Neural cell (in vitro differentiated cells): ENCODE results near the gene ACSS3. TPM values are rescaled to one million over a fixed set of nuclear protein-coding genes. Genes with fewer than 3 reads are reported as not detected.

ENCODE experiments used
- H2AFZ ChIP-seq: fragments of 200-600, 300-800 bp; sonication (generic), shearing (Covaris generic); 2 replicates; pipeline ENCODE4 v1.6.0; 2014; ENCODE audit warnings: low read depth, mild to moderate bottlenecking, antibody characterized with exemption, low read length, moderate library complexity
- H3F3A ChIP-seq: fragments of 200-600 bp; shearing (Covaris generic); 2 replicates; pipeline ENCODE4 v1.6.1; 2016; ENCODE audit warnings: mild to moderate bottlenecking, moderate library complexity, mixed read lengths, antibody characterized with exemption, low read length; ENCODE audit not compliant: insufficient read depth, poor library complexity, severe bottlenecking
- H3K27ac ChIP-seq: fragments of 200-600, 300-800 bp; sonication (generic), shearing (Covaris generic); 2 replicates; pipeline ENCODE4 v1.5.1; 2014; ENCODE audit warnings: mild to moderate bottlenecking, low read length, moderate library complexity
- H3K27me3 ChIP-seq: fragments of 300-800, 200-600 bp; sonication (generic), shearing (Covaris generic); 2 replicates; pipeline ENCODE4 v1.6.0; 2014; ENCODE audit warnings: mild to moderate bottlenecking, low read depth, low read length, moderate library complexity; ENCODE audit not compliant: insufficient read depth
- H3K36me3 ChIP-seq: fragments of 300-800, 200-600 bp; sonication (generic), shearing (Covaris generic); 2 replicates; pipeline ENCODE4 v1.5.1; 2014; ENCODE audit warnings: mild to moderate bottlenecking, antibody characterized with exemption, low read length, moderate library complexity; ENCODE audit not compliant: insufficient read depth
- H3K4me2 ChIP-seq: fragments of 300-800, 200-600 bp; sonication (generic), shearing (Covaris generic); 2 replicates; pipeline ENCODE4 v1.6.0; 2014; ENCODE audit warnings: mild to moderate bottlenecking, low read length
- H3K4me3 ChIP-seq: fragments of 300-800, 200-600 bp; sonication (generic), shearing (Covaris generic); 2 replicates; pipeline ENCODE4 v1.5.1; 2014; ENCODE audit warnings: mild to moderate bottlenecking, low read length, moderate library complexity
- H3K79me2 ChIP-seq: fragments of 200-600 bp; shearing (Covaris generic); replicated peaks from 2 replicates; pipeline ENCODE4 v1.6.0; 2014; ENCODE audit warnings: mild to moderate bottlenecking, low read length, moderate library complexity; ENCODE audit not compliant: insufficient read depth
- H3K9ac ChIP-seq: fragments of 300-800, 200-600 bp; sonication (generic), shearing (Covaris generic); 2 replicates; pipeline ENCODE4 v1.6.1; 2016; ENCODE audit warnings: mild to moderate bottlenecking, low read length, mixed read lengths
- H3K9me2 ChIP-seq: fragments of 200-600 bp; shearing (Covaris generic); 2 replicates; pipeline ENCODE4 v1.6.1; 2016; ENCODE audit warnings: mild to moderate bottlenecking, low read length, mixed read lengths; ENCODE audit not compliant: insufficient read depth
- H3K9me3 ChIP-seq: fragments of 200-600, 300-800 bp; sonication (generic), shearing (Covaris generic); 2 replicates; pipeline ENCODE4 v1.6.1; 2016; ENCODE audit warnings: mild to moderate bottlenecking, mixed run types, low read length, moderate library complexity, mixed read lengths
- H4K20me1 ChIP-seq: fragments of 200-600 bp; shearing (Covaris generic); 2 replicates; pipeline ENCODE4 v1.6.1; 2016; ENCODE audit warnings: mild to moderate bottlenecking, mixed run types; ENCODE audit not compliant: insufficient read depth
- EP300 ChIP-seq: fragments of 450-650 bp; conservative IDR thresholded peaks from 2 replicates; pipeline ENCODE4 v1.6.1; 2014; ENCODE audit warnings: antibody characterized with exemption, mild to moderate bottlenecking, moderate library complexity; ENCODE audit not compliant: poor library complexity, severe bottlenecking
- EZH2 ChIP-seq: fragments of 200-600, 300-800 bp; shearing (Covaris generic), sonication (generic); IDR thresholded peaks from 2 replicates; pipeline ENCODE4 v1.6.1; 2014; ENCODE audit warnings: antibody characterized with exemption, low read length, borderline replicate concordance, mild to moderate bottlenecking; ENCODE audit not compliant: insufficient read depth, poor library complexity, severe bottlenecking
- MXI1 ChIP-seq: fragments of 450-650 bp; conservative IDR thresholded peaks from 2 replicates; pipeline ENCODE4 v1.6.1; 2014; ENCODE audit warnings: antibody characterized with exemption, mild to moderate bottlenecking; ENCODE audit not compliant: poor library complexity, severe bottlenecking
- POLR2AphosphoS5 ChIP-seq: IDR thresholded peaks from 2 replicates; pipeline ENCODE4 v1.6.1; 2012
- RAD21 ChIP-seq: fragments of 450-650 bp; conservative IDR thresholded peaks from 2 replicates; pipeline ENCODE4 v1.6.1; 2014; ENCODE audit warnings: antibody characterized with exemption, mild to moderate bottlenecking, moderate library complexity
- SMC3 ChIP-seq: fragments of 450-650 bp; conservative IDR thresholded peaks from 2 replicates; pipeline ENCODE4 v1.6.1; 2014; ENCODE audit warnings: antibody characterized with exemption, mild to moderate bottlenecking, moderate library complexity; ENCODE audit not compliant: poor library complexity
- TAF1 ChIP-seq: IDR thresholded peaks from 2 replicates; pipeline ENCODE4 v1.6.1; 2012; ENCODE audit warnings: low read depth
- polyA plus RNA-seq: library from polyadenylated mRNA; depleted of rRNA; stranded (reverse); fragments of >200 nt; gene quantifications from 2 replicates; pipeline ENCODE4 v1.2.3, GENCODE V29; 2014
- TF ChIP-seq, protein P1 (sequence below): fragments of 450-650 bp; IDR thresholded peaks from 2 replicates; pipeline ENCODE4 v1.5.1; 2014; ENCODE audit warnings: antibody characterized with exemption, mild to moderate bottlenecking, moderate library complexity; ENCODE audit not compliant: poor library complexity, severe bottlenecking
- TF ChIP-seq, protein P2 (sequence below): IDR thresholded peaks from 2 replicates; pipeline ENCODE4 v1.6.1; 2012; ENCODE audit warnings: borderline replicate concordance

The ACSS3 gene
- polyA plus RNA-seq, 1 donor from 2014 or later: 0.31 TPM

DNA sequence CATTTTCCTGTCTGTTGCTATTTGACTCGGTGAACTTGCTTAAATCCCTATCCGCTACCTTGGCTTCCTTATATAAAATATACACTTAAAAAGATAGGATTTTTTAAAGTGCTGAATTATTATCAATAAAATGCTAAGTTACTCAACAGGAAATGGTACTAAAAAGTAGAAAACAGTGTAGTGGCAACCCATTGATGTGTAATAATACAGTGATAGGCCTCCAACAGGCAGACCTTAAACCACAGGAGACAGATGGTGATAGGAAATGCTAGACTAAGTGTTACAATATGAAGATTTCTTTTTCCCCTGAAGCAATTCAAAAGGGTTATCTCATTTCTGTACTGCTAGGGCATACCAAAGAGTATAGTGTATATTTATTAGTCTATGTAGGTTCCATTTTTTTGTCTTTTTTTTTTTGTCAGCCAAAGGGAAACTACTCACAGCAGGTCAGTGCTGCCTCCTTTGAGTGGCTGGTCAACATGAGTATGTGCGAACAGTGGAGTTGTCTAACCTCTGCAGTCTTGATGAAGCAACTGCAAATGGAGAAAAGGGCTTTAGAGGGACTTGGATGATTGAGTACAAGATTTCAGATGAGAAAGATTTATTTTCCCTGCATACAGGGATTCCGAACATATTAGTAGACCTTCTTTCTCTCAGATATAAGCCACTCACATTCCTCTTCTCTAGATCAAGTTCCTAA lies 183.8 kb downstream of the ACSS3 start:
- Histone ChIP-seq H2AFZ (no peak overlapping the region), H3K4me2 (no peak overlapping the region), H3K27ac (no peak overlapping the region), H3K4me3 (no peak overlapping the region), H3K9me2 (no peaks in the 10 kb centered on the region), H3F3A (no peaks in the 10 kb centered on the region), H3K9ac (no peak overlapping the region), H3K27me3 (no peaks in the 10 kb centered on the region), H3K36me3 (peaks cover 9% of the 10 kb centered on the region), H4K20me1 (no peaks in the 10 kb centered on the region), H3K9me3 (no peaks in the 10 kb centered on the region), H3K79me2 (no peaks in the 10 kb centered on the region)
- TF ChIP-seq, protein P1, sequence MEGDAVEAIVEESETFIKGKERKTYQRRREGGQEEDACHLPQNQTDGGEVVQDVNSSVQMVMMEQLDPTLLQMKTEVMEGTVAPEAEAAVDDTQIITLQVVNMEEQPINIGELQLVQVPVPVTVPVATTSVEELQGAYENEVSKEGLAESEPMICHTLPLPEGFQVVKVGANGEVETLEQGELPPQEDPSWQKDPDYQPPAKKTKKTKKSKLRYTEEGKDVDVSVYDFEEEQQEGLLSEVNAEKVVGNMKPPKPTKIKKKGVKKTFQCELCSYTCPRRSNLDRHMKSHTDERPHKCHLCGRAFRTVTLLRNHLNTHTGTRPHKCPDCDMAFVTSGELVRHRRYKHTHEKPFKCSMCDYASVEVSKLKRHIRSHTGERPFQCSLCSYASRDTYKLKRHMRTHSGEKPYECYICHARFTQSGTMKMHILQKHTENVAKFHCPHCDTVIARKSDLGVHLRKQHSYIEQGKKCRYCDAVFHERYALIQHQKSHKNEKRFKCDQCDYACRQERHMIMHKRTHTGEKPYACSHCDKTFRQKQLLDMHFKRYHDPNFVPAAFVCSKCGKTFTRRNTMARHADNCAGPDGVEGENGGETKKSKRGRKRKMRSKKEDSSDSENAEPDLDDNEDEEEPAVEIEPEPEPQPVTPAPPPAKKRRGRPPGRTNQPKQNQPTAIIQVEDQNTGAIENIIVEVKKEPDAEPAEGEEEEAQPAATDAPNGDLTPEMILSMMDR: no peak
- TF ChIP-seq SMC3 (no peak), EZH2 (no peak), POLR2AphosphoS5 (no peak), MXI1 (no peak), RAD21 (no peak), TAF1 (no peak), EP300 (no peak)
- TF ChIP-seq, protein P2, sequence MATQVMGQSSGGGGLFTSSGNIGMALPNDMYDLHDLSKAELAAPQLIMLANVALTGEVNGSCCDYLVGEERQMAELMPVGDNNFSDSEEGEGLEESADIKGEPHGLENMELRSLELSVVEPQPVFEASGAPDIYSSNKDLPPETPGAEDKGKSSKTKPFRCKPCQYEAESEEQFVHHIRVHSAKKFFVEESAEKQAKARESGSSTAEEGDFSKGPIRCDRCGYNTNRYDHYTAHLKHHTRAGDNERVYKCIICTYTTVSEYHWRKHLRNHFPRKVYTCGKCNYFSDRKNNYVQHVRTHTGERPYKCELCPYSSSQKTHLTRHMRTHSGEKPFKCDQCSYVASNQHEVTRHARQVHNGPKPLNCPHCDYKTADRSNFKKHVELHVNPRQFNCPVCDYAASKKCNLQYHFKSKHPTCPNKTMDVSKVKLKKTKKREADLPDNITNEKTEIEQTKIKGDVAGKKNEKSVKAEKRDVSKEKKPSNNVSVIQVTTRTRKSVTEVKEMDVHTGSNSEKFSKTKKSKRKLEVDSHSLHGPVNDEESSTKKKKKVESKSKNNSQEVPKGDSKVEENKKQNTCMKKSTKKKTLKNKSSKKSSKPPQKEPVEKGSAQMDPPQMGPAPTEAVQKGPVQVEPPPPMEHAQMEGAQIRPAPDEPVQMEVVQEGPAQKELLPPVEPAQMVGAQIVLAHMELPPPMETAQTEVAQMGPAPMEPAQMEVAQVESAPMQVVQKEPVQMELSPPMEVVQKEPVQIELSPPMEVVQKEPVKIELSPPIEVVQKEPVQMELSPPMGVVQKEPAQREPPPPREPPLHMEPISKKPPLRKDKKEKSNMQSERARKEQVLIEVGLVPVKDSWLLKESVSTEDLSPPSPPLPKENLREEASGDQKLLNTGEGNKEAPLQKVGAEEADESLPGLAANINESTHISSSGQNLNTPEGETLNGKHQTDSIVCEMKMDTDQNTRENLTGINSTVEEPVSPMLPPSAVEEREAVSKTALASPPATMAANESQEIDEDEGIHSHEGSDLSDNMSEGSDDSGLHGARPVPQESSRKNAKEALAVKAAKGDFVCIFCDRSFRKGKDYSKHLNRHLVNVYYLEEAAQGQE: no peak

DNA sequence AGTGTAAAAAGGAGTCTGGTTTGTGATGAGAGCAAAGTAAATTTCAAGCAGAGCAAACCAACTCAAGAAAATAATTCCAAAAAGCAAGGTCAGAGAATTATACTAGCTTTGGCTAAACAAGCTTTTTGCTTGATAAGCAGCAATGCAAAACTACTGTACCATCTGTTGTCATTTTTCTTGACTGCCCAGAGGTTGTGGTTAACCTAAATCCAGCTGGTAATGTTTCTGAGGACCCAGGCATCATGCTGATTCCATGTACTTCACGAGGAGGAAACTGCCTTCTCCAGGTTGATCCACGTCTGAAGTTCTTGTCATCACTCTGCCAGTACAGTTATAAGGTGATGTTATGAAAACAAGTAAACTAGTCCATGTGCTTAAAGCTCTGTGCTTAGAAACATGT lies 185.2 kb downstream of the ACSS3 start:
- Histone ChIP-seq H3K27me3 (no peaks in the 10 kb centered on the region), H3K79me2 (no peaks in the 10 kb centered on the region), H3K4me2 (no peak overlapping the region), H3K9ac (no peak overlapping the region), H3K9me3 (no peaks in the 10 kb centered on the region), H2AFZ (no peak overlapping the region), H3K9me2 (no peaks in the 10 kb centered on the region), H3K27ac (no peak overlapping the region), H3K36me3 (peaks cover 9% of the 10 kb centered on the region), H3K4me3 (no peak overlapping the region), H4K20me1 (no peaks in the 10 kb centered on the region), H3F3A (no peaks in the 10 kb centered on the region)
- TF ChIP-seq EZH2: no peak
- TF ChIP-seq MXI1: no peak
- no peak for TF ChIP-seq RAD21
- TF ChIP-seq EP300: no peak
- no peak for TF ChIP-seq POLR2AphosphoS5
- no peak for TF ChIP-seq TAF1
